ENCODE measurements around the gene GATAD2B.

GATAD2B gene

GRCh38 chr1:153934746-153935145, 12.0 kb upstream of the GATAD2B start:
- H3K36me3 ChIP-seq (ENCODE audit: low read depth) = peaks cover 69% of the 10 kb centered on the region
- H3K27ac ChIP-seq (ENCODE audit: poor library complexity, severe bottlenecking) = no peak overlapping the region
- H3K27me3 ChIP-seq (ENCODE audit: insufficient read depth, poor library complexity, severe bottlenecking) = no peaks in the 10 kb centered on the region
- H3K9me3 ChIP-seq (ENCODE audit: severe bottlenecking) = no peaks in the 10 kb centered on the region
- DNase-seq (ENCODE audit: low spot score) (no peak), ATAC-seq (ENCODE audit: low read depth) (no peak)
- TF ChIP-seq, protein P1, sequence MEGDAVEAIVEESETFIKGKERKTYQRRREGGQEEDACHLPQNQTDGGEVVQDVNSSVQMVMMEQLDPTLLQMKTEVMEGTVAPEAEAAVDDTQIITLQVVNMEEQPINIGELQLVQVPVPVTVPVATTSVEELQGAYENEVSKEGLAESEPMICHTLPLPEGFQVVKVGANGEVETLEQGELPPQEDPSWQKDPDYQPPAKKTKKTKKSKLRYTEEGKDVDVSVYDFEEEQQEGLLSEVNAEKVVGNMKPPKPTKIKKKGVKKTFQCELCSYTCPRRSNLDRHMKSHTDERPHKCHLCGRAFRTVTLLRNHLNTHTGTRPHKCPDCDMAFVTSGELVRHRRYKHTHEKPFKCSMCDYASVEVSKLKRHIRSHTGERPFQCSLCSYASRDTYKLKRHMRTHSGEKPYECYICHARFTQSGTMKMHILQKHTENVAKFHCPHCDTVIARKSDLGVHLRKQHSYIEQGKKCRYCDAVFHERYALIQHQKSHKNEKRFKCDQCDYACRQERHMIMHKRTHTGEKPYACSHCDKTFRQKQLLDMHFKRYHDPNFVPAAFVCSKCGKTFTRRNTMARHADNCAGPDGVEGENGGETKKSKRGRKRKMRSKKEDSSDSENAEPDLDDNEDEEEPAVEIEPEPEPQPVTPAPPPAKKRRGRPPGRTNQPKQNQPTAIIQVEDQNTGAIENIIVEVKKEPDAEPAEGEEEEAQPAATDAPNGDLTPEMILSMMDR (IDR thresholded peaks at IDR 0.05; ENCODE audit: poor library complexity, severe bottlenecking) = no peak
- H3K4me1 ChIP-seq (ENCODE audit: insufficient read depth, poor library complexity, severe bottlenecking) = no peaks in the 10 kb centered on the region
- no peak overlapping the region for H3K4me3 ChIP-seq (ENCODE audit: severe bottlenecking)

- Histone ChIP-seq H3K4me3 (ENCODE audit: severe bottlenecking) (no peak overlapping the region), H3K27me3 (ENCODE audit: insufficient read depth, poor library complexity, severe bottlenecking) (no peaks in the 10 kb centered on the region), H3K4me1 (ENCODE audit: insufficient read depth, poor library complexity, severe bottlenecking) (no peaks in the 10 kb centered on the region), H3K9me3 (ENCODE audit: severe bottlenecking) (no peaks in the 10 kb centered on the region), H3K27ac (ENCODE audit: poor library complexity, severe bottlenecking) (no peak overlapping the region), H3K36me3 (ENCODE audit: low read depth) (peaks cover 67% of the 10 kb centered on the region)
- TF ChIP-seq, protein P1 (IDR thresholded peaks at IDR 0.05; ENCODE audit: poor library complexity, severe bottlenecking) = no peak
- ATAC-seq (ENCODE audit: low read depth) = no peak
- no peak for DNase-seq (ENCODE audit: low spot score)
These were observed 11.2 kb upstream of the GATAD2B start for GRCh38 chr1:153933955-153934354.

- peaks cover 63% of the 10 kb centered on the region for H3K36me3 ChIP-seq (ENCODE audit: low read depth)
- no peak overlapping the region for H3K27ac ChIP-seq (ENCODE audit: poor library complexity, severe bottlenecking)
- ATAC-seq (ENCODE audit: low read depth) (no peak), DNase-seq (ENCODE audit: low spot score) (no peak)
- TF ChIP-seq, protein P1 (IDR thresholded peaks at IDR 0.05; ENCODE audit: poor library complexity, severe bottlenecking) = no peak
- H3K27me3 ChIP-seq (ENCODE audit: insufficient read depth, poor library complexity, severe bottlenecking) = no peaks in the 10 kb centered on the region
- no peak overlapping the region for H3K4me3 ChIP-seq (ENCODE audit: severe bottlenecking)
- no peaks in the 10 kb centered on the region for H3K4me1 ChIP-seq (ENCODE audit: insufficient read depth, poor library complexity, severe bottlenecking)
- no peaks in the 10 kb centered on the region for H3K9me3 ChIP-seq (ENCODE audit: severe bottlenecking)
These were observed 10.7 kb upstream of the GATAD2B start for GRCh38 chr1:153933430-153933829.

GRCh38 chr1:153932156-153933131, 9.7 kb upstream of the GATAD2B start:
- Histone ChIP-seq H3K9me3 (ENCODE audit: severe bottlenecking) (no peaks in the 10 kb centered on the region), H3K27ac (ENCODE audit: poor library complexity, severe bottlenecking) (no peak overlapping the region), H3K27me3 (ENCODE audit: insufficient read depth, poor library complexity, severe bottlenecking) (no peaks in the 10 kb centered on the region), H3K4me1 (ENCODE audit: insufficient read depth, poor library complexity, severe bottlenecking) (no peaks in the 10 kb centered on the region), H3K36me3 (ENCODE audit: low read depth) (peaks cover 54% of the 10 kb centered on the region), H3K4me3 (ENCODE audit: severe bottlenecking) (no peak overlapping the region)
- DNase-seq (ENCODE audit: low spot score) = no peak
- ATAC-seq (ENCODE audit: low read depth) = no peak
- TF ChIP-seq, protein P1 (IDR thresholded peaks at IDR 0.05; ENCODE audit: poor library complexity, severe bottlenecking) = no peak
